ENCODE data around the gene BIN1. TPM values are rescaled to one million over a fixed set of nuclear protein-coding genes. Genes with fewer than 3 reads are reported as not detected.

Gene BIN1
- total RNA-seq, 2 donors from 2014 or later: 7.6 to 15.3 TPM

DNA sequence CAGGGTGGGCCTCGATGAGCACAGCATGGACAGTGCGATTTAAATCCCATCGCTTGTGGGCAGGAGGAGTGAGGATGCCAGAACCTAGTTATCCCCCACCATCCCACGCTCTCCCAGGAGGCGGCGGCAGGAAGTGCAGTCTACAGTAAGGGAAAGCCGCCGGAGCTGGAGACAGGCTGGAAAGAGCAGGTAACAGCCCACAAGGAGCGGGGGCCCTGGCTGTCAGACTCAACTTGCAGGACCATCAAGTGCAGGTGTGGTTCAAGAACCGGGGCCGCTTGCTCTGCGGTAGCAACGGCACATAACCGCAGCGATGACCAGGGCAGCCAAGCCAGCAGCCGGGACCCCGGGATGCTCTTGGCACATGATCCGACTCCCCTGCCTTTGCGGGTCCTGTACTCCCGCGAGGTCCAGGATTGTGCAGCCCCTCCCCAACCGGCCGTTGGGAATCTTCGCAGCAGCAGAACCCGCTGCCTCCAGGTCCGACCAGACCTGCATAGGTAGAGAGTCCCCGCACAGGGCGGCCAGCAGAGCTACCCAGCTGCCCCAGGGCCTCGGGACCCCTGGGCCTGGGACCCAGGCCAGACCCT is 82.1 kb downstream of the BIN1 start:
- no peaks in the 10 kb centered on the region for H3K36me3 ChIP-seq
- H3K27me3 ChIP-seq: peaks cover 4 to 5% of the 10 kb centered on the region in 2 donors
- H3K27ac ChIP-seq: no peak overlapping the region
- H3K4me1 ChIP-seq: peaks cover 0 to 13% of the 10 kb centered on the region in 2 donors
- peak overlapping the region; percentile 21 to 44 for H3K4me3 ChIP-seq
- H3K9me3 ChIP-seq: peaks cover 0 to 4% of the 10 kb centered on the region in 2 donors
- TF ChIP-seq, protein P1, sequence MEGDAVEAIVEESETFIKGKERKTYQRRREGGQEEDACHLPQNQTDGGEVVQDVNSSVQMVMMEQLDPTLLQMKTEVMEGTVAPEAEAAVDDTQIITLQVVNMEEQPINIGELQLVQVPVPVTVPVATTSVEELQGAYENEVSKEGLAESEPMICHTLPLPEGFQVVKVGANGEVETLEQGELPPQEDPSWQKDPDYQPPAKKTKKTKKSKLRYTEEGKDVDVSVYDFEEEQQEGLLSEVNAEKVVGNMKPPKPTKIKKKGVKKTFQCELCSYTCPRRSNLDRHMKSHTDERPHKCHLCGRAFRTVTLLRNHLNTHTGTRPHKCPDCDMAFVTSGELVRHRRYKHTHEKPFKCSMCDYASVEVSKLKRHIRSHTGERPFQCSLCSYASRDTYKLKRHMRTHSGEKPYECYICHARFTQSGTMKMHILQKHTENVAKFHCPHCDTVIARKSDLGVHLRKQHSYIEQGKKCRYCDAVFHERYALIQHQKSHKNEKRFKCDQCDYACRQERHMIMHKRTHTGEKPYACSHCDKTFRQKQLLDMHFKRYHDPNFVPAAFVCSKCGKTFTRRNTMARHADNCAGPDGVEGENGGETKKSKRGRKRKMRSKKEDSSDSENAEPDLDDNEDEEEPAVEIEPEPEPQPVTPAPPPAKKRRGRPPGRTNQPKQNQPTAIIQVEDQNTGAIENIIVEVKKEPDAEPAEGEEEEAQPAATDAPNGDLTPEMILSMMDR (IDR thresholded peaks at IDR 0.05): no peak
- DNase-seq (ENCODE audit: low spot score): no peak

DNA sequence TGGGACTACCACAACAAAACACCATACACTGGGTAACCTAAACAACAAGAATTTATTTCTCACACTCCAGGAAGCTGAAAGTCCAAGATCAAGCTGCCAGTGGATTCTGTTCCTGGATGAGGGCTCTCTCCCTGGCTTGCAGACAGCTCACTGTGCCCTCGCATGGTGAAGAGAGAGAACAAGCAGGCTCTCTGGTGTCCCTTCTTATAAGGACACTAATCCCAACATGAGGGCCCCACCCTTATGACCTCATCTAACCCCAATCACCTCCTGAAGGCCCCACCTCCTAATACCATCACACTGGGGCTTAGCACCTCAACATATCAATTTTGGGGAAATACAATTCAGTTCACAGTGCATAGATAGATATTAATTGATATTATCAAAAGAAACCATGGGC is 83.5 kb downstream of the BIN1 start:
- H3K27me3 ChIP-seq: peaks cover 4 to 5% of the 10 kb centered on the region in 2 donors
- no peaks in the 10 kb centered on the region for H3K36me3 ChIP-seq
- TF ChIP-seq, protein P1 (IDR thresholded peaks at IDR 0.05): no peak
- H3K9me3 ChIP-seq: peaks cover 0 to 4% of the 10 kb centered on the region in 2 donors
- H3K4me1 ChIP-seq: peaks cover 0 to 13% of the 10 kb centered on the region in 2 donors
- no peak overlapping the region for H3K27ac ChIP-seq
- no peak for DNase-seq (ENCODE audit: low spot score)
- no peak overlapping the region for H3K4me3 ChIP-seq

DNA sequence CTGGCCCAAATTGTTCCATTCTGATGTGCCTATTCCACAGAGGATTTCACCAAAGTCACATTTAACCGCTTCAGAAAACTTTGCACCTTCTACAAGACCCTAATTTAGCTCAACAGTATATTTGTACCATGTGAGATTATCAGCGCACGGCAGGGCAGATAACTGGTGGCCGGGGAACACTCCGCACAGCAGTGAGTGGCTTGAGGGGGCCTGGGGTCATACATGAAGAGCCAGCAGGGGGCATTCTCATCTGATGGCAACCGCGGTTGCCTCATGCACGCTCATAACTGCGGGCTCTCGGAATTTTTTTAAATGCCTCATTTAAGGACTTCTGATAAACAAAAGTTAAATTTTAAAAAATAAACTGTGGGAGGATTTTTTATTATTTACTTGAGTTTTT is 84.1 kb downstream of the BIN1 start:
- H3K36me3 ChIP-seq: no peaks in the 10 kb centered on the region
- peaks cover 0 to 4% of the 10 kb centered on the region in 2 donors for H3K9me3 ChIP-seq
- H3K4me1 ChIP-seq: peaks cover 0 to 13% of the 10 kb centered on the region in 2 donors
- H3K4me3 ChIP-seq: no peak overlapping the region
- peaks cover 4 to 5% of the 10 kb centered on the region in 2 donors for H3K27me3 ChIP-seq
- TF ChIP-seq, protein P1 (IDR thresholded peaks at IDR 0.05): no peak
- no peak overlapping the region for H3K27ac ChIP-seq
- DNase-seq (ENCODE audit: low spot score): no peak

DNA sequence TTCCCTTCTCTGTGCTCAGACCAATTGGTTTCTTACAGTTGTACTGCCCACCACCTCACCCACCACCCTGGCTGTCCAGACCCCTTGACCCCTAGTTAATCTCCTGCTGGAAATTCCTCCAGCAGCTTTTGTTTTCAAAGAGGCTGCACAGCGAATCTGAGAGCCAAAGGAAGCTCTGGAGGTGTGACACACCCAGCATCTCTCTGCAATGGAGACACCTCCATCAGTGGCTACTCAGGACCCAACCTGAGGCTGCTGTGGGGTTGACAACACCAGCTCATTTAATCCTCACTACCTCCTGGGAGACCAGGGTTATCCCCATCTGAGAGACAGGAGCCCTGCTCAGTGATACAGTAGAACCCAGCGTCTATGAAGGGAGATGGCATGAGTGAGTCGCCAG is 86.4 kb downstream of the BIN1 start:
- Histone ChIP-seq H3K4me3 (no peak overlapping the region), H3K27ac (no peak overlapping the region), H3K27me3 (peaks cover 4 to 5% of the 10 kb centered on the region in 2 donors), H3K36me3 (no peaks in the 10 kb centered on the region), H3K9me3 (peaks cover 0 to 4% of the 10 kb centered on the region in 2 donors), H3K4me1 (peaks cover 0 to 10% of the 10 kb centered on the region in 2 donors)
- no peak for DNase-seq (ENCODE audit: low spot score)
- TF ChIP-seq, protein P1 (IDR thresholded peaks at IDR 0.05): no peak

DNA sequence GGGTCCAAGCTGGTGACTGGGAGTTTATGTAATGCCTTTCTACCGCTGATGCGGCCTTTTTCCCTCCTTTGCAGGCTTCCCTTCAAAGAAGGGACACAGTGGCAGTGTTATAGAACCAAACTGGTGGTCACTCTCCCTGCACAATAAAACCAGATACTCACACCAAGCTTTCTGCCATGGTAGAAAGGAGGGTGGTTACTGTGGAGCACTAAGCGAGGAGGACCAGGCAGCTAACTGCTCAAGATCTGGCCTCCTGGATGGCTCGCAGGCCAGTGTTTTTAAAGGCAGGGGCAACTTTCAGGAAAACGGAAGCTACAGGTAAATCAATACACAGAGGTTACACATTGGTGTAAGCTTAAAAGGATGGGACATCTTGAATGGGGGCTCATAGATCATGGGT is 89.4 kb downstream of the BIN1 start:
- H3K27me3 ChIP-seq: no peaks in the 10 kb centered on the region
- H3K36me3 ChIP-seq: no peaks in the 10 kb centered on the region
- TF ChIP-seq, protein P1 (IDR thresholded peaks at IDR 0.05): no peak
- no peak overlapping the region for H3K27ac ChIP-seq
- no peak overlapping the region for H3K4me3 ChIP-seq
- no peak for DNase-seq (ENCODE audit: low spot score)
- no peaks in the 10 kb centered on the region for H3K4me1 ChIP-seq
- no peaks in the 10 kb centered on the region for H3K9me3 ChIP-seq

DNA sequence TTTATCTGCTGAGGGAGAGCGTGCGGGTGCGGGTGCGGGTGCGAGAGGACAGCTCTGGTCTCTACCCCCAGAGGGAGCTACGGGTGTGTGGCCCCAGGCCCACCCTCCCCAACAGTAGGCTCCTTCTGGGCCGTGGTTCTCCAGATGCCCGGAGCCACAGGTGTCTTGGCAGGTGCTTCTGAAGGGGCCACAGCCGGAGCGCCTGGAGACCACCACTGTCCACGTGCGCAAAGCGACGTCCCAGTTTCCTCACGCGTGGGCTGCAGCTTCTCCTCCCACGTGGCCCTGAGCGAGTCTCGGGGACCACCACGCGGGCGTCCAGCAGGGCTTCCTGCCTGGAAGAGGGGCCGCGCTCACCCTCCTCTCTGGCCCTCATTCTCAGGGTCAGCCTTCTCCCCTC is 90.6 kb downstream of the BIN1 start:
- Histone ChIP-seq H3K36me3 (no peaks in the 10 kb centered on the region), H3K9me3 (no peaks in the 10 kb centered on the region), H3K4me3 (no peak overlapping the region), H3K27ac (no peak overlapping the region), H3K27me3 (no peaks in the 10 kb centered on the region), H3K4me1 (no peaks in the 10 kb centered on the region)
- TF ChIP-seq, protein P1 (IDR thresholded peaks at IDR 0.05): no peak
- no peak for DNase-seq (ENCODE audit: low spot score)
